Bronchial epithelial cell (primary cell): ENCODE results near the gene SKP1. TPM values are rescaled to one million over a fixed set of nuclear protein-coding genes. Genes with fewer than 3 reads are reported as not detected.

Experiments
- DNase-seq: peaks from one replicate; pipeline ENCODE4 v3.0.0-alpha.2; 2010; ENCODE audit warnings: low read depth
- FAIRE-seq: peaks from 2 replicates; lab custom pipeline; 2011; peaks lifted over from hg19 to GRCh38; lab: Jason Lieb, UNC
- H3K27me3 ChIP-seq: 2 replicates; pipeline ENCODE4 v1.5.1; 2011; ENCODE audit warnings: low read length; ENCODE audit not compliant: control insufficient read depth, insufficient read depth
- H3K36me3 ChIP-seq: 2 replicates; pipeline ENCODE4 v1.5.1; 2011; ENCODE audit warnings: low read length; ENCODE audit not compliant: control insufficient read depth, insufficient read depth
- H3K4me3 ChIP-seq: 2 replicates; pipeline ENCODE4 v1.5.1; 2011; ENCODE audit warnings: mild to moderate bottlenecking, low read depth, low read length, control low read depth
- total RNA-seq: library from RNA; depleted of rRNA; stranded (reverse); fragments of >200 nt; gene quantifications from 2 replicates; pipeline ENCODE4 v1.2.1, GENCODE V29; 2014
- TF ChIP-seq, protein P1 (sequence below): IDR thresholded peaks from 2 replicates; pipeline ENCODE4 v1.5.1; 2011; ENCODE audit warnings: mild to moderate bottlenecking, moderate library complexity, low read length, control low read depth, inconsistent platforms; ENCODE audit not compliant: insufficient read depth, severe bottlenecking

SKP1 gene
- total RNA-seq, 1 donor from 2014 or later = 157 TPM

DNA sequence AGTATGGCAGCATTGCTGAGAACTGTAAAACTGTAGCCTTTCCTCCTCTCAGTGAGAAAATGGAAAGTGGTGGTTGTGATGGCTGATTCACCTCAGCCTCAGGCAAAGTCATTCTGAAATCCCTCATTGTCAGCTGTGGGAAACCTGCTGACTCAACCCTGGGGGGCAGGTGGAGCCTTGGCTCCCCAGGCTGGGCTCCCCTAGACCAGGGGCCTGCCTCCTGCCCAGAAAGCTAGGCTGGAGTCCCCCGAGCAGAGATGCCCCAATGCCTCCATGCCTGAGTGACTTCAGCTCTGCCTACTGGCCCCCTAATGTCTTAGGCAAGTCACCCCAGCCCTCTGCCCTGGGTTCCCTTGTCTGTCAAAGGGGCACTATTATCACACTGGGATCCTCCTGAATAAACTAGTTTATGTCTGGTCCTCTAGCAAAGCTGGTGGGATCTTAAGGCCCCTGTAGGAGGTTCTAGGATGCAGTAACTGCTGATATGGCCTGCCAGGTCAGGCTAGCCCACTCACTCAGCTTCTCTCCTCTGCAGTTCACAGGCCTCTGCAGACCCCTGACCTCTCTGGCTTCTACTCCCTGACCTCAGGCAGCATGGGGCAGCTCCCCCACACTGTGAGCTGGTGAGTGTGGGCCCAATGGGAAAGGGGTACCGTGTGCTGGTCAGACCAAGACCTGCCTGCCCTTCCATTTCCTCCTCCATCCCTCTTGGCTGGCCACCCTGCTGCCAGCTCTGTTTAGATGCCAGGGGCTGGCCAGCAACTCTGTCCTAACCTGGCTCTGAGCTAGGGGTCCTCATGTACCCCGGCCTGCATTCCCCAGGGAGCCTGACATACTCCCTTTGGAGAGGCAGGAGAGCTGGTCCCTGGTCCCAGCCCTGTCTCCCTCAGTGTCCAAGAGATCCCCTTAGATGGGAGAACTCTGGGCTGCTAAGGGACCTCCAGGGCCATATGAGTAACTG, 38.1 kb downstream of the SKP1 start:
- H3K36me3 ChIP-seq = peaks cover 12% of the 10 kb centered on the region
- H3K4me3 ChIP-seq = no peak overlapping the region
- FAIRE-seq = peak; percentile 58
- no peaks in the 10 kb centered on the region for H3K27me3 ChIP-seq
- peak; percentile 85 for DNase-seq
- TF ChIP-seq, protein P1, sequence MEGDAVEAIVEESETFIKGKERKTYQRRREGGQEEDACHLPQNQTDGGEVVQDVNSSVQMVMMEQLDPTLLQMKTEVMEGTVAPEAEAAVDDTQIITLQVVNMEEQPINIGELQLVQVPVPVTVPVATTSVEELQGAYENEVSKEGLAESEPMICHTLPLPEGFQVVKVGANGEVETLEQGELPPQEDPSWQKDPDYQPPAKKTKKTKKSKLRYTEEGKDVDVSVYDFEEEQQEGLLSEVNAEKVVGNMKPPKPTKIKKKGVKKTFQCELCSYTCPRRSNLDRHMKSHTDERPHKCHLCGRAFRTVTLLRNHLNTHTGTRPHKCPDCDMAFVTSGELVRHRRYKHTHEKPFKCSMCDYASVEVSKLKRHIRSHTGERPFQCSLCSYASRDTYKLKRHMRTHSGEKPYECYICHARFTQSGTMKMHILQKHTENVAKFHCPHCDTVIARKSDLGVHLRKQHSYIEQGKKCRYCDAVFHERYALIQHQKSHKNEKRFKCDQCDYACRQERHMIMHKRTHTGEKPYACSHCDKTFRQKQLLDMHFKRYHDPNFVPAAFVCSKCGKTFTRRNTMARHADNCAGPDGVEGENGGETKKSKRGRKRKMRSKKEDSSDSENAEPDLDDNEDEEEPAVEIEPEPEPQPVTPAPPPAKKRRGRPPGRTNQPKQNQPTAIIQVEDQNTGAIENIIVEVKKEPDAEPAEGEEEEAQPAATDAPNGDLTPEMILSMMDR = no peak

DNA sequence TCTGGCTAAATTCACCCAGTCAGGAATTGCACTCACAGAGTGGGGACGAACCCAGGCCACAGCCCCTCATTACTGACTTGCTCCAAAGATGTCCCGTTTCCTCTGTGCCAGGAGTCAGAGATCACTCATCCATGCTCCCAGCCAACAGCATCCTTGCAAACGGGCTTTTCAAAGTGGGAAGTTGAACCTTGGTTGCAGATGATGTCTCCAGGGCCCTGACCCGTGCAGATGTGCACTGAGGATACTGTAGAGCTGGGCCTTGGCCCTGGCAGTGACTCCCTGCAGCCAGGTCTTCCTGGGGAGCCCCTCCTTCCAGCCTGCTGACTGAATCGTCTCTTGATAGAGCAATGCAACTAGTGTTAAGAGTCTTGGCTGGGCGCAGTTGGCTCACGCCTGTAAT, 40.0 kb downstream of the SKP1 start:
- TF ChIP-seq, protein P1 = no peak
- Histone ChIP-seq H3K36me3 (peaks cover 9% of the 10 kb centered on the region), H3K4me3 (no peak overlapping the region), H3K27me3 (no peaks in the 10 kb centered on the region)
- FAIRE-seq = no peak
- DNase-seq = no peak

DNA sequence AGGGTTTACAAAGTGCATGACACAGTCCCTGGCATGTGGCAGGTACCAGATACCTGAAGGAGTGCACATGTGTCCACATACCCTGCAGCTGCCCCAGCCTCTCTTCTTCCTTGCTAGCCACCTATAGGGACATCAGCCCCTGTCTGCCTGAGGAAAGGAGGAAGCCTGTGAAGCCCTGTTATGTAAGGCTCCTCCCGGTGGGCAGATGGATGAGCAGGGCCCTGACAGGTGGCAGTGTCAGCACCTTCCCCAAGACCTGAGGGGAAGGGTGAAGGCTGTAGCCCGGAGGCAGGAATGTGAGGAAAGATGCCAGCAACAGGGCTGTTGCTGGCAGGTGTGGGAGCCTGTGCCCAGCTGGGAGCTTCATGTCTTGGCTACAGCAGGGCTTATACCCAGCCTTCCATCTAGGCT, 40.5 kb downstream of the SKP1 start:
- Histone ChIP-seq H3K27me3 (no peaks in the 10 kb centered on the region), H3K36me3 (peaks cover 9% of the 10 kb centered on the region), H3K4me3 (no peak overlapping the region)
- FAIRE-seq (no peak), DNase-seq (no peak)
- TF ChIP-seq, protein P1 = no peak

DNA sequence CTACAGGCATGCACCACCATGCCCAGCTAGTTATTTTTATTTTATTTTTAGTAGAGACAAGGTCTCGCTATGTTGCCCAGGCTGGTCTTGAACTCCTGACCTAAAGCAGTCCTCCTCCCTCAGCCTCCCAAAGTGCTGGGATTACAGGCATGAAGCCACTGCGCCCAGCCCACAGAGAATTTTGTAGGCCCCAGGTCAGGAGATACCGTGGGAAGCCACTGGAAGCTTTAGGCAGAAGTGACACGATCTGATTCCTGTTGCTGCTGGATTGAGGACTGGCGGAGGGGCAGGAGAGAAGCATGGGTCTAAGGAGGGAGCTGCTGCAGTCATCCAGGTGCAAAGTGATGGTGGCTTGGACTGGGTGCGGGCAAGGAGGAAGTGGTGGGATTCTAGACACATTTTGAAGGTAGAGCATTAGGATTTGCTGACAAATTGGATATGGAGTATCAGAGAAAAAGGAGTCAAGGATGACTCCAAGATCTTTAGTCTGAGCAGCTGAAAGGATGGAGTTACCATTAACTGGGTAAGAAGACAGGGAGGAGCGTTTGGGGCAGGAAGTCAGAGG, 41.6 kb downstream of the SKP1 start:
- no peaks in the 10 kb centered on the region for H3K27me3 ChIP-seq
- TF ChIP-seq, protein P1 = no peak
- no peak for DNase-seq
- FAIRE-seq = no peak
- peaks cover 8% of the 10 kb centered on the region for H3K36me3 ChIP-seq
- H3K4me3 ChIP-seq = no peak overlapping the region

DNA sequence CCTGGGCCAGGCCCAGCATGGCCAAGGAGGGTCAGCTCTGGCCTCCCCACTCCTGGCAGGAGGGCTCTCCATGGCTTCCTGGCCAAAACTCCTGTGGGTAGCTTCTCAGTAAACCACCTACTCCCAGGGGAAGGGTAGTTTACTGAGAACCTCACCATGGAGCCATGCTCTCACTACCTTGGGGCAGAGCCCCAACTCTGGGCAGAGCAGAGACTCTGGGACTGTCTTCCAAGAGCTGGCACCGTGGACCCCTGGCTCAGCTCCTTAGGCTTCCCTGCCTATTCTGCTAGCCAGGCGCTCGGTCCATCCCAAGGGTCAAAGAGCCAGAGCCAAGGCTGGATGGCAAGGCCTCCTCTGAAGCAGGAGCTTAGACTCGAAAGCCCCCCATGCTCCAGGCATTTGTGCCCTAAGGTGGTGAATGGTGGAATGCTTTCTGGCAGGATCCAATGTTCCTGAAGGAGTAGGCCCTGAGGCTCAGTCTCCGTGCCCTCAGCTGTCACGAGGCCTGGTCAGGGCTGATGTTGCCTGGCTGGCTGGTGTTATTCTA, 42.7 kb downstream of the SKP1 start:
- Histone ChIP-seq H3K36me3 (peaks cover 6% of the 10 kb centered on the region), H3K27me3 (no peaks in the 10 kb centered on the region), H3K4me3 (no peak overlapping the region)
- DNase-seq (no peak), FAIRE-seq (no peak)
- TF ChIP-seq, protein P1 = no peak
